HG03457 (cell line): ENCODE measurements around the gene GAGE10.
"Not testable (repeated sequence)": the region's sequence is repeated elsewhere in the genome, so short reads cannot be mapped to it uniquely, and the experiment has no call there.

Experiments
- ATAC-seq: cut with Tn5 transposase; IDR thresholded peaks from one replicate; pipeline ENCODE4 v1.9.1; 2021; ENCODE audit warnings: moderate number of reproducible peaks; ENCODE audit not compliant: unreplicated experiment

GAGE10 gene

DNA sequence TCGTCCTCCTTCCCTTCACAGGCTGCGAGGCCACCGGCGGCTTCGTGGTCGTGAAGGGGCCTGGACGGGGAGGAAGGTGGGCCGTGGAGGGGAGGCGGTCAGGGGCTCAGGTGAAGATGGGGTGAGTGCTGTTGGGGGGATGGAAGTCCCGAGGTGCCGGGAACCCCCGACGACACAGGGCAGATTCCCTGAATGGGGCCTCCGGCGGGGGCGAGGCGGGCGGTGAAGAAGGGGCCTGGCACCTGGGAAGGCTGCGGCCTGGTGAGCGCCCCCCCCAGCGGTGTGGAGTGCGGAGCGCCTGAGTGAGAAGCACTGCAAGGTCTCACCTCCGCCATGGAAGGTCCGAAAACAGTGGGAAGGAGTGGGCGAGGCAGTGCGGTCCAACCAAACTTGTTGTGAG lies 18.8 kb downstream of the GAGE10 start:
- not testable (repeated sequence) for ATAC-seq

DNA sequence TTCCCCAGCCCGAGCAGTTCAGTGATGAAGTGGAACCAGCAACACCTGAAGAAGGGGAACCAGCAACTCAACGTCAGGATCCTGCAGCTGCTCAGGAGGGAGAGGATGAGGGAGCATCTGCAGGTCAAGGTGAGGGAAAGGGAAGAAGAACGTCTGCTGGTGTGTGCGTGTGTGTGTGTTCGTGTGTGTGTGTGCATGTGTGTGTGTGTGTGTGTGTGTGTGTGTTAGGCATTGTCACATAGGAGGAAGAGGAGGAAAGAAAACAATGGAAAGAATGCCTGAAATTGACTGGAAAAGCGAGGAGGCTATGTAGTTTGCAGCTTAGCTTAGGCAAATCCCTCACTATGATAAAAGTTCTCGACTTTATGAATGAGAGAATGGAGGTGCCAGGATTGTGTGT lies 20.3 kb downstream of the GAGE10 start:
- not testable (repeated sequence) for ATAC-seq

DNA sequence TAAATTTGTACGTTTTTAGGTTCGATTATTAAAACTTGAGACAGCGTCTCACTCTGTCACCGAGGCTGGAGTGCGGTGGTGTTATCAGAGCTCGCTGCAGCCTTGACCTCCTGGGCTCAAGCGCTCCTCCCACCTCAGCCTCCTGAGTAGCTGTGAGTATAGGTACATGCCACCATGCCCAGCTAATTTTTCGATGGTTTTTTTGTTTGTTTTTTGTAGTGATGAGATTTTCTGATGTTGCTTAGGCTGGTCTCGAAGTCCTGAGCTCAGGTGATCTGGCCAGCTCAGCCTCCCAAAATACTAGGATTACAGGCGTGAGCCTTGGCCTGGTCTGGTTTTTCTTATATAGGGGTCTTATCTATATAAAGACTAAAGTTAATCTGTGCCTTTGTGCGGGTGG lies 27.0 kb downstream of the GAGE10 start:
- not testable (repeated sequence) for ATAC-seq

DNA sequence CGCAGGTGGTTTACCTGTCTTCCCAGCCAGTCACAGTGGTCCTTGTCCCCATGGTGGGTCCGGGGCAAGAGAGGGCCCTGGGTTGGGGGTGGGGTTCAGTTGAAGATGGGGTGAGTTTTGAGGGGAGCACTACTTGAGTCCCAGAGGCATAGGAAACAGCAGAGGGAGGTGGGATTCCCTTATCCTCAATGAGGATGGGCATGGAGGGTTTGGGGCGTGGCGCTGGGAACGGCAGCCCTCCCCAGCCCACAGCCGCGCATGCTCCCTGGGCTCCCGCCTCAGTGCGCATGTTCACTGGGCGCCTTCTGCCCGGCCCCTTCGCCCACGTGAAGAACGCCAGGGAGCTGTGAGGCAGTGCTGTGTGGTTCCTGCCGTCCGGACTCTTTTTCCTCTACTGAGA lies 27.8 kb downstream of the GAGE10 start, which contains the start of gene GAGE13:
TSS of gene GAGE13 (plus strand) at position 301 of the 400 bp plus-strand sequence. CDS start 1,156 bp downstream, outside the sequence.
- not testable (repeated sequence) for ATAC-seq

DNA sequence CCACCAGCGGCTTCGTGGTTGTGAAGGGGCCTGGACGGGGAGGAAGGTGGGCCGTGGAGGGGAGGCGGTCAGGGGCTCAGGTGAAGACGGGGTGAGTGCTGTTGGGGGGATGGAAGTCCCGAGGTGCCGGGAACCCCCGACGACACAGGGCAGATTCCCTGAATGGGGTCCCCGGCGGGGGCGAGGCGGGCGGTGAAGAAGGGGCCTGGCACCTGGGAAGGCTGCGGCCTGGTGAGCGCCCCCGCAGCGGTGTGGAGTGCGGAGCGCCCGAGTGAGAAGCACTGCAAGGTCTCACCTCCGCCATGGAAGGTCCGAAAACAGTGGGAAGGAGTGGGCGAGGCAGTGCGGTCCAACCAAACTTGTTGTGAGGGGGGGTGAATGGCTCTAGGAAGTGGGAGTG lies 28.4 kb downstream of the GAGE10 start:
- not testable (repeated sequence) for ATAC-seq

DNA sequence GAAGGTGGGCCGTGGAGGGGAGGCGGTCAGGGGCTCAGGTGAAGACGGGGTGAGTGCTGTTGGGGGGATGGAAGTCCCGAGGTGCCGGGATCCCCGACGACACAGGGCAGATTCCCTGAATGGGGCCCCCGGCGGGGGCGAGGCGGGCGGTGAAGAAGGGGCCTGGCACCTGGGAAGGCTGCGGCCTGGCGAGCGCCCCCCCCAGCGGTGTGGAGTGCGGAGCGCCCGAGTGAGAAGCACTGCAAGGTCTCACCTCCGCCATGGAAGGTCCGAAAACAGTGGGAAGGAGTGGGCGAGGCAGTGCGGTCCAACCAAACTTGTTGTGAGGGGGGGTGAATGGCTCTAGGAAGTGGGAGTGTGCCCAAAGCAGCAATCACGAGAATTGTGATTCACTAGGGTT lies 38.0 kb downstream of the GAGE10 start:
- ATAC-seq = not testable (repeated sequence)

DNA sequence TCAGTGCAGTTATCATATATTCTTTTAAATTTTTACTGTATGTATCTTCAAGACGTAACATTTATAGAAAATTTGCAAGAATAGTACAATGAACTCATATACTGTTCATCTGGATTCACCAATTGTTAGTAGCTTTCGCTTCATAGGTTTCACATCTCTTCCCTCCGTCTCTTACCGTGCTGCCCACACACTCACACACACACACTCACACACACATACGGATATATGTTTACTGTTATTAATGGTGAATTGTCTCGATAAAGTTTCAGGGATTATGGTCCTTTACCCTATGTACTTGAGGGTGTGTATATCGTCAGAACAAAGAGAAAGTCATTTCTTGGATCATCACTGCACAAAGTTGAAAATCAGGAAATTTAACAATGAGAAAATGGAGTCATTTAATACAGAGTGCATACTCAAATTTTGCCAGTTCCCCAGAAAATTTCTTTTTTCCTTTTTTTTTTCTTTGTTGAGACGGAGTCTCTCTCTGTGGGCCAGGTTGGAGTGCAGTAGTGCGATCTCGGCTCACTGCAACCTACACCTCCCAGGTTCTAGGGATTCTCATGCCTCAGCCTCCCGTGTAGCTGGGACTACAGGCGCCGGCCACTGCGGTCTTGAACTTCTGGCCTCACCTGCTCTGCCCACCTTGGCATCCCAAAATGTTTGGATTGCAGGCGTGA lies 41.2 kb downstream of the GAGE10 start:
- not testable (repeated sequence) for ATAC-seq

DNA sequence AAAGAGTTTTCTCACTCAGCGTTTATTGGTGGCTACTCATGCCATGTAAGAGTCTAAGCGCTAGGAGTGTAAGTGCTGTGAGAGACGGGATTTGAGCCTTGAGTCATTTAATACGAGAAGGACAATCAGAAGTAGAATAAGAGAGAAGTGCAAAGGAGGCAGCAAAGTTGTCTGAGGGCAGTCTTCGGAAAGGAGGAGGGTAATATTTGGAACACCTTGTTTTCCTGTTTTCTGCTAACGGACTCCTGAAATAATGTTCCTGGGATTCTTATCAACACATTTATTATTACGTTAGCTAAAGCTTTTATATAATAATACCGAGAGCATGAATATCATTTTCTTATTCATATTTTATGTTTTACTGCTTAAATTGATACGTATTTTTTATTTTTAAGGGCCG lies 42.0 kb downstream of the GAGE10 start:
- ATAC-seq = not testable (repeated sequence)

DNA sequence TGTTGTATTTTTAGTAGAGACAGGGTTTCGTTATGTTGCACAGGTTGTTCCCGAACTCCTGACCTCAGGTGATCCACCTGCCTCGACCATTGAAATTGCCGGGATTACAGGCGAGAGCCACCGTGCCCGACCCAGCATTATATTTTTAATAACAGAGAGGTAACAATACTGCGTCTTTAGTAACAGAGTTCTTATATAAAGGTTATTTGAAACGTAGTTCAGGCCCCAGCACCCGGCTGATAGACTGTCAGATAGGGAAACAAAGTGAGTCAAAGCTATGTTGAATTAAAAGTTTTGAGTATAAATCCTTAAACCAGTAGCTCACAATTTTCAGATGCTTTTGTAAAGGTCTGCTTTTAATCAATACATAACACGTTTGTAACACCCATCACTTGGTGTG lies 42.7 kb downstream of the GAGE10 start:
- ATAC-seq = not testable (repeated sequence)
